ENCODE measurements around the gene SLC25A1. TPM values are rescaled to one million over a fixed set of nuclear protein-coding genes. Genes with fewer than 3 reads are reported as not detected.

The SLC25A1 gene
- total and polyA plus RNA-seq, 4 donors = 36.3 to 95.8 (median 48.6) TPM

GRCh38 chr22:19134874-19135273, 43.7 kb downstream of the SLC25A1 start:
- Histone ChIP-seq H3K27me3 (ENCODE audit: control insufficient read depth in 3 of 3, insufficient read depth in 3 of 3, low read length in 2 of 3) (no peaks in the 10 kb centered on the region), H3K4me3 (no peak overlapping the region), H3K9me3 (ENCODE audit: control insufficient read depth in 4 of 4, insufficient read depth in 3 of 4, low read length in 3 of 4) (no peaks in the 10 kb centered on the region), H3K9ac (ENCODE audit: insufficient read depth in 1 of 2, low read length in 2 of 2) (no peak overlapping the region), H3K4me1 (ENCODE audit: control insufficient read depth in 5 of 5, insufficient read depth in 5 of 5, low read length in 5 of 5) (no peaks in the 10 kb centered on the region), H3K27ac (ENCODE audit: low read depth in 1 of 2, low read length in 1 of 2) (no peak overlapping the region), H3K36me3 (ENCODE audit: control insufficient read depth in 4 of 4, insufficient read depth in 4 of 4, low read length in 4 of 4) (peaks cover 13 to 68% (median 26%) of the 10 kb centered on the region in 4 donors)
- DNase-seq (no peak), ATAC-seq (ENCODE audit: insufficient read depth, low FRiP score) (no peak)
- TF ChIP-seq, protein P1, sequence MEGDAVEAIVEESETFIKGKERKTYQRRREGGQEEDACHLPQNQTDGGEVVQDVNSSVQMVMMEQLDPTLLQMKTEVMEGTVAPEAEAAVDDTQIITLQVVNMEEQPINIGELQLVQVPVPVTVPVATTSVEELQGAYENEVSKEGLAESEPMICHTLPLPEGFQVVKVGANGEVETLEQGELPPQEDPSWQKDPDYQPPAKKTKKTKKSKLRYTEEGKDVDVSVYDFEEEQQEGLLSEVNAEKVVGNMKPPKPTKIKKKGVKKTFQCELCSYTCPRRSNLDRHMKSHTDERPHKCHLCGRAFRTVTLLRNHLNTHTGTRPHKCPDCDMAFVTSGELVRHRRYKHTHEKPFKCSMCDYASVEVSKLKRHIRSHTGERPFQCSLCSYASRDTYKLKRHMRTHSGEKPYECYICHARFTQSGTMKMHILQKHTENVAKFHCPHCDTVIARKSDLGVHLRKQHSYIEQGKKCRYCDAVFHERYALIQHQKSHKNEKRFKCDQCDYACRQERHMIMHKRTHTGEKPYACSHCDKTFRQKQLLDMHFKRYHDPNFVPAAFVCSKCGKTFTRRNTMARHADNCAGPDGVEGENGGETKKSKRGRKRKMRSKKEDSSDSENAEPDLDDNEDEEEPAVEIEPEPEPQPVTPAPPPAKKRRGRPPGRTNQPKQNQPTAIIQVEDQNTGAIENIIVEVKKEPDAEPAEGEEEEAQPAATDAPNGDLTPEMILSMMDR (IDR thresholded peaks at IDR 0.05; ENCODE audit: control extremely low read depth, extremely low read depth) = no peak
- 91 to 93% methylated on average over 18 of the region's 18 CpGs for WGBS, 2 donors

GRCh38 chr22:19134176-19134831, 44.2 kb downstream of the SLC25A1 start:
- H3K9ac ChIP-seq (ENCODE audit: insufficient read depth in 1 of 2, low read length in 2 of 2) = no peak overlapping the region
- 95 to 97% methylated on average over 21 of the region's 21 CpGs for WGBS, 2 donors
- no peaks in the 10 kb centered on the region for H3K9me3 ChIP-seq (ENCODE audit: control insufficient read depth in 4 of 4, insufficient read depth in 3 of 4, low read length in 3 of 4)
- DNase-seq (no peak), ATAC-seq (ENCODE audit: insufficient read depth, low FRiP score) (no peak)
- TF ChIP-seq, protein P1 (IDR thresholded peaks at IDR 0.05; ENCODE audit: control extremely low read depth, extremely low read depth) = no peak
- H3K27ac ChIP-seq (ENCODE audit: low read depth in 1 of 2, low read length in 1 of 2) = no peak overlapping the region
- H3K4me1 ChIP-seq (ENCODE audit: control insufficient read depth in 5 of 5, insufficient read depth in 5 of 5, low read length in 5 of 5) = no peaks in the 10 kb centered on the region
- no peaks in the 10 kb centered on the region for H3K27me3 ChIP-seq (ENCODE audit: control insufficient read depth in 3 of 3, insufficient read depth in 3 of 3, low read length in 2 of 3)
- no peak overlapping the region for H3K4me3 ChIP-seq
- H3K36me3 ChIP-seq (ENCODE audit: control insufficient read depth in 4 of 4, insufficient read depth in 4 of 4, low read length in 4 of 4) = peaks cover 12 to 62% (median 23%) of the 10 kb centered on the region in 4 donors

DNA sequence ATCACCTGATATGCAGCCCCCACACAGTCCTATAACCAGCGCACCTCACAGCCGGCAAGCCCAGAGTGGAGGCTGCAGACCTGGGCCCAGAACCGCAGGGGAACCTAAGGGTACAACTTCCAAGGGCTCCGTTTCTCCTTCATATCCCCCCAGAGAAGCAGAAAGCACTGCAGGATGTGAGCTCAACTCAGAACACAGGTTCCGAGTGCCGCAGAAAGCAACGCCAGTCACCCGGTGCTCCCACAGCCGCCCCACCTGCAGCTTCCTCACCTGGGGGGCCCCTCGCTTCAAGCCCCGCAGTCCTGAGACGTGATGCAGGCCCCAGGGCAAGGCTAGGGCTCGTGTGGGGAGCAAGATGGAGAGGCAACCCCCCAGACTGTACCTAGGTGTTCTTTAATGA, 45.0 kb downstream of the SLC25A1 start:
- no peak for ATAC-seq (ENCODE audit: insufficient read depth, low FRiP score)

More for the DNA sequence above, 45.0 kb downstream of the SLC25A1 start:
- TF ChIP-seq, protein P1 (IDR thresholded peaks at IDR 0.05; ENCODE audit: control extremely low read depth, extremely low read depth) = no peak
- Histone ChIP-seq H3K4me3 (no peak overlapping the region), H3K9ac (ENCODE audit: insufficient read depth in 1 of 2, low read length in 2 of 2) (no peak overlapping the region), H3K4me1 (ENCODE audit: control insufficient read depth in 5 of 5, insufficient read depth in 5 of 5, low read length in 5 of 5) (no peaks in the 10 kb centered on the region), H3K36me3 (ENCODE audit: control insufficient read depth in 4 of 4, insufficient read depth in 4 of 4, low read length in 4 of 4) (peaks cover 10 to 55% (median 20%) of the 10 kb centered on the region in 4 donors), H3K9me3 (ENCODE audit: control insufficient read depth in 4 of 4, insufficient read depth in 3 of 4, low read length in 3 of 4) (no peaks in the 10 kb centered on the region), H3K27me3 (ENCODE audit: control insufficient read depth in 3 of 3, insufficient read depth in 3 of 3, low read length in 2 of 3) (no peaks in the 10 kb centered on the region), H3K27ac (ENCODE audit: low read depth in 1 of 2, low read length in 1 of 2) (no peak overlapping the region)
- WGBS, 2 donors = 96 to 97% methylated on average over 13 of the region's 13 CpGs
- DNase-seq = no peak

Measured in lung (tissue), 12 donors.